PC-9 (cell line): ENCODE measurements around the gene SEL1L.

Experiments used
- EZH2 ChIP-seq: fragments of 200-600 bp; sonication (generic); IDR thresholded peaks from 2 replicates; pipeline ENCODE4 v1.8.0; 2017; ENCODE audit warnings: antibody characterized with exemption, low read depth
- TF ChIP-seq, protein P1 (sequence below): fragments of 200-600 bp; sonication (generic); conservative IDR thresholded peaks from 2 replicates; pipeline ENCODE4 v1.6.1; 2017; ENCODE audit warnings: mixed run types, antibody characterized with exemption, mild to moderate bottlenecking, moderate library complexity

DNA sequence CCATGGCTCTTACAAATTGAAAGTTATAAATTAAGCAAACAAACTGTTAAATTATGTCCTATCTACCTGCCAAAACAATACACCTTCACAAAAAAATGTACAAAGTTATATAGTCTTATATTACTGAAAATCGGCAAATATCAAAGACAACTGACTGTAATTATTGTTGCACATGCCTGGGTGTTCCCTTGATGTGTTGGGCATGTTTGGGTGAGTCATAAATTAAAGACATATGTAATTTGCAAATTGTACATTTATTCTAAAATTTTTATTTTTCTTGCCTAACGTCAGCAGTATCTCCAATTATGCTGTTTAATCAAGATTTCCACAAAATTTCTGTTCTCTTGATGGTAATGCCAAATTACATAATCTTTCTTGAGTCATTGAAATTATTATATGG is 22.0 kb upstream of the SEL1L start:
- TF ChIP-seq, protein P1, sequence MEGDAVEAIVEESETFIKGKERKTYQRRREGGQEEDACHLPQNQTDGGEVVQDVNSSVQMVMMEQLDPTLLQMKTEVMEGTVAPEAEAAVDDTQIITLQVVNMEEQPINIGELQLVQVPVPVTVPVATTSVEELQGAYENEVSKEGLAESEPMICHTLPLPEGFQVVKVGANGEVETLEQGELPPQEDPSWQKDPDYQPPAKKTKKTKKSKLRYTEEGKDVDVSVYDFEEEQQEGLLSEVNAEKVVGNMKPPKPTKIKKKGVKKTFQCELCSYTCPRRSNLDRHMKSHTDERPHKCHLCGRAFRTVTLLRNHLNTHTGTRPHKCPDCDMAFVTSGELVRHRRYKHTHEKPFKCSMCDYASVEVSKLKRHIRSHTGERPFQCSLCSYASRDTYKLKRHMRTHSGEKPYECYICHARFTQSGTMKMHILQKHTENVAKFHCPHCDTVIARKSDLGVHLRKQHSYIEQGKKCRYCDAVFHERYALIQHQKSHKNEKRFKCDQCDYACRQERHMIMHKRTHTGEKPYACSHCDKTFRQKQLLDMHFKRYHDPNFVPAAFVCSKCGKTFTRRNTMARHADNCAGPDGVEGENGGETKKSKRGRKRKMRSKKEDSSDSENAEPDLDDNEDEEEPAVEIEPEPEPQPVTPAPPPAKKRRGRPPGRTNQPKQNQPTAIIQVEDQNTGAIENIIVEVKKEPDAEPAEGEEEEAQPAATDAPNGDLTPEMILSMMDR: no peak
- TF ChIP-seq EZH2: no peak
